Large intestine (tissue), 3 donors: ENCODE measurements around the gene ZNF236. TPM values are rescaled to one million over a fixed set of nuclear protein-coding genes. Genes with fewer than 3 reads are reported as not detected.

Experiments used
- DNase-seq, 2 donors: peaks; one replicate each; pipeline versions ENCODE4 v3.0.0 to v3.0.0-alpha.2; 2013
- H3K27ac ChIP-seq: one replicate; pipeline ENCODE4 v1.5.1; 2013; ENCODE audit warnings: low read length
- H3K27me3 ChIP-seq: 2 replicates; pipeline ENCODE4 v1.6.1; 2013; ENCODE audit warnings: low read length; ENCODE audit not compliant: control insufficient read depth, insufficient read depth
- H3K36me3 ChIP-seq: 2 replicates; pipeline ENCODE4 v1.6.1; 2013; ENCODE audit warnings: low read length; ENCODE audit not compliant: control insufficient read depth, insufficient read depth
- H3K4me1 ChIP-seq: one replicate; pipeline ENCODE4 v1.6.1; 2013; ENCODE audit warnings: low read length; ENCODE audit not compliant: control insufficient read depth, insufficient read depth
- H3K4me3 ChIP-seq: one replicate; pipeline ENCODE4 v1.5.1; 2013; ENCODE audit warnings: low read length
- H3K9me3 ChIP-seq: one replicate; pipeline ENCODE4 v1.6.1; 2013; ENCODE audit warnings: mild to moderate bottlenecking, low read depth, low read length, moderate library complexity; ENCODE audit not compliant: control insufficient read depth
- WGBS: methylation state at CpG from one replicate; pipeline ENCODE4 v1.1.5; 2013; ENCODE audit warnings: low lambda C conversion rate; ENCODE audit not compliant: insufficient coverage; 5-methylcytosine and 5-hydroxymethylcytosine counted together
- polyA plus RNA-seq: library from polyadenylated mRNA; unstranded; fragments of 120-200 nt; gene quantifications from one replicate; pipeline ENCODE4 v1.2.1, GENCODE V29; 2013

The ZNF236 gene
- polyA plus RNA-seq, 1 donor, result 7.1 TPM

- Histone ChIP-seq H3K36me3 (peaks cover 35% of the 10 kb centered on the region), H3K4me3 (no peak overlapping the region), H3K27ac (no peak overlapping the region), H3K9me3 (no peaks in the 10 kb centered on the region), H3K27me3 (no peaks in the 10 kb centered on the region), H3K4me1 (no peaks in the 10 kb centered on the region)
- no peak for DNase-seq
- 80% methylated on average over 1 of the region's 4 CpGs for WGBS
Observed at GRCh38 chr18:76905821-76906220, 83.5 kb downstream of the ZNF236 start.

GRCh38 chr18:76908277-76908676 lies 85.9 kb downstream of the ZNF236 start:
- H3K36me3 ChIP-seq, result peaks cover 48% of the 10 kb centered on the region
- WGBS, result no CpG with 5 or more reads among the region's 10 CpGs

GRCh38 chr18:76909439-76909838 lies 87.1 kb downstream of the ZNF236 start:
- no peaks in the 10 kb centered on the region for H3K27me3 ChIP-seq
- 41% methylated on average over 2 of the region's 4 CpGs for WGBS

More at GRCh38 chr18:76908277-76908676, 85.9 kb downstream of the ZNF236 start:
- H3K27me3 ChIP-seq, result no peaks in the 10 kb centered on the region
- H3K4me1 ChIP-seq, result no peaks in the 10 kb centered on the region
- H3K4me3 ChIP-seq, result no peak overlapping the region
- H3K27ac ChIP-seq, result no peak overlapping the region
- no peaks in the 10 kb centered on the region for H3K9me3 ChIP-seq
- no peak for DNase-seq

GRCh38 chr18:76911440-76911839 lies 89.1 kb downstream of the ZNF236 start:
- H3K36me3 ChIP-seq, result peaks cover 58% of the 10 kb centered on the region
- H3K27me3 ChIP-seq, result no peaks in the 10 kb centered on the region
- no CpG with 5 or more reads among the region's 7 CpGs for WGBS
- H3K4me1 ChIP-seq, result no peaks in the 10 kb centered on the region
- H3K27ac ChIP-seq, result no peak overlapping the region
- no peak for DNase-seq
- H3K4me3 ChIP-seq, result no peak overlapping the region
- H3K9me3 ChIP-seq, result no peaks in the 10 kb centered on the region

More at GRCh38 chr18:76909439-76909838, 87.1 kb downstream of the ZNF236 start:
- no peak for DNase-seq
- H3K36me3 ChIP-seq, result peaks cover 55% of the 10 kb centered on the region
- no peak overlapping the region for H3K4me3 ChIP-seq
- no peak overlapping the region for H3K27ac ChIP-seq
- H3K4me1 ChIP-seq, result no peaks in the 10 kb centered on the region
- H3K9me3 ChIP-seq, result no peaks in the 10 kb centered on the region

- H3K27me3 ChIP-seq, result no peaks in the 10 kb centered on the region
- no peaks in the 10 kb centered on the region for H3K4me1 ChIP-seq
- peaks cover 71% of the 10 kb centered on the region for H3K36me3 ChIP-seq
- peak in 1 of 2 donors; percentile 4 for DNase-seq
- no peak overlapping the region for H3K27ac ChIP-seq
- no CpG with 5 or more reads among the region's 7 CpGs for WGBS
- no peak overlapping the region for H3K4me3 ChIP-seq
- H3K9me3 ChIP-seq, result no peaks in the 10 kb centered on the region
Observed at GRCh38 chr18:76913583-76913982, 91.2 kb downstream of the ZNF236 start.

GRCh38 chr18:76914314-76914713 lies 92.0 kb downstream of the ZNF236 start:
- H3K27ac ChIP-seq, result no peak overlapping the region
- H3K4me3 ChIP-seq, result no peak overlapping the region
- WGBS, result 95% methylated on average over 3 of the region's 8 CpGs
- DNase-seq, result no peak
- peaks cover 74% of the 10 kb centered on the region for H3K36me3 ChIP-seq
- no peaks in the 10 kb centered on the region for H3K4me1 ChIP-seq
- H3K9me3 ChIP-seq, result no peaks in the 10 kb centered on the region
- H3K27me3 ChIP-seq, result no peaks in the 10 kb centered on the region

- no peaks in the 10 kb centered on the region for H3K9me3 ChIP-seq
- no peak overlapping the region for H3K27ac ChIP-seq
- peaks cover 75% of the 10 kb centered on the region for H3K36me3 ChIP-seq
- no peaks in the 10 kb centered on the region for H3K4me1 ChIP-seq
- no peak for DNase-seq
- no peaks in the 10 kb centered on the region for H3K27me3 ChIP-seq
- H3K4me3 ChIP-seq, result no peak overlapping the region
- 67% methylated on average over 3 of the region's 3 CpGs for WGBS
Observed at GRCh38 chr18:76914796-76915195, 92.4 kb downstream of the ZNF236 start.

GRCh38 chr18:76915456-76915855 lies 93.1 kb downstream of the ZNF236 start:
- H3K36me3 ChIP-seq, result peaks cover 73% of the 10 kb centered on the region
- H3K27ac ChIP-seq, result no peak overlapping the region
- H3K4me3 ChIP-seq, result no peak overlapping the region
- no peaks in the 10 kb centered on the region for H3K4me1 ChIP-seq
- H3K9me3 ChIP-seq, result no peaks in the 10 kb centered on the region
- 92% methylated on average over 2 of the region's 5 CpGs for WGBS
- DNase-seq, result no peak
- no peaks in the 10 kb centered on the region for H3K27me3 ChIP-seq

- H3K36me3 ChIP-seq, result peaks cover 62% of the 10 kb centered on the region
- H3K27ac ChIP-seq, result no peak overlapping the region
- no peak overlapping the region for H3K4me3 ChIP-seq
- DNase-seq, result no peak
- no peaks in the 10 kb centered on the region for H3K9me3 ChIP-seq
- no CpG with 5 or more reads among the region's 5 CpGs for WGBS
- H3K27me3 ChIP-seq, result no peaks in the 10 kb centered on the region
- no peaks in the 10 kb centered on the region for H3K4me1 ChIP-seq
Observed at GRCh38 chr18:76920974-76921373, 98.6 kb downstream of the ZNF236 start.

GRCh38 chr18:76922107-76922506 lies 99.8 kb downstream of the ZNF236 start:
- DNase-seq, result peak; percentile 8 to 21
- Histone ChIP-seq H3K4me3 (no peak overlapping the region), H3K9me3 (no peaks in the 10 kb centered on the region), H3K27me3 (no peaks in the 10 kb centered on the region), H3K36me3 (peaks cover 59% of the 10 kb centered on the region), H3K27ac (no peak overlapping the region), H3K4me1 (no peaks in the 10 kb centered on the region)
- 50% methylated on average over 1 of the region's 10 CpGs for WGBS

GRCh38 chr18:76923485-76924085 lies 101.2 kb downstream of the ZNF236 start:
- no peak overlapping the region for H3K4me3 ChIP-seq
- WGBS, result 60% methylated on average over 1 of the region's 3 CpGs
- H3K27me3 ChIP-seq, result no peaks in the 10 kb centered on the region
- no peak for DNase-seq
- H3K9me3 ChIP-seq, result no peaks in the 10 kb centered on the region
- H3K27ac ChIP-seq, result no peak overlapping the region
- no peaks in the 10 kb centered on the region for H3K4me1 ChIP-seq
- H3K36me3 ChIP-seq, result peaks cover 54% of the 10 kb centered on the region
